Measurements from ENCODE around the gene NKAIN1. TPM values are rescaled to one million over a fixed set of nuclear protein-coding genes. Genes with fewer than 3 reads are reported as not detected.

Gene NKAIN1
- polyA plus RNA-seq, 3 donors, result not detected

DNA sequence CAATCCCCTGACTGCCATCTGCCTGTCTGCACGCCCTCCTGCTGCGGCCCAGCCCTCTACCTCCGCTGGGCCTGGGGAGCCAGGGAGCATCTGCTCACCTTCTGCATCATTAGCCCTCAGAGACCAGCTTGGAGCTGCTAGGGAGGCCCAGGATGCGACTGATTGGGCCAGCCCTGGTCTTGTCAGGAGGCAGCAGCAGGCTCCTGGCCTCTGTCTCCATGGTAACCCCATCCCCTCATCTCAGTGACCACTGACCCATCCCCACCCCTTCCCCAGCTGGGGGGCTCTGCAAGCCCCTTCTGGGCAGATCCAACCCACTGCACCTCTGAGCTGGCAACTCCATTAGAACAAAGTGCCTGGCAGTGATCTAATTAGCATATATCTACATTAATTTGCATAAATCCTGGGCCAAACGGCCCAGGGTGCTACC lies 37.7 kb downstream of the NKAIN1 start:
- no peak for DNase-seq
- Histone ChIP-seq H3K79me2 (ENCODE audit: insufficient read depth, low read length) (no peaks in the 10 kb centered on the region), H3K27me3 (ENCODE audit: control insufficient read depth in 2 of 2, insufficient read depth in 2 of 2, low read length in 2 of 2) (no peaks in the 10 kb centered on the region), H3K36me3 (replicated peaks in 1 of 2; ENCODE audit: control insufficient read depth in 1 of 2, insufficient read depth in 2 of 2, low read length in 2 of 2) (no peaks in the 10 kb centered on the region), H3K9ac (ENCODE audit: insufficient read depth, low read length, poor library complexity, severe bottlenecking) (no peak overlapping the region), H3K9me3 (replicated peaks in 1 of 2; ENCODE audit: control insufficient read depth in 1 of 2, insufficient read depth in 1 of 2, low read length in 2 of 2) (no peaks in the 10 kb centered on the region), H3K4me3 (replicated peaks in 1 of 3; ENCODE audit: low read depth in 2 of 3, low read length in 3 of 3) (no peak overlapping the region), H3K4me2 (replicated peaks; ENCODE audit: extremely low read depth, low read length, poor library complexity, severe bottlenecking) (no peak overlapping the region), H3K27ac (ENCODE audit: low read depth in 1 of 2, low read length in 2 of 2) (no peak overlapping the region), H4K20me1 (ENCODE audit: insufficient read depth, low read length) (no peaks in the 10 kb centered on the region), H3K4me1 (ENCODE audit: control insufficient read depth in 1 of 2, insufficient read depth in 2 of 2, low read length in 2 of 2) (no peaks in the 10 kb centered on the region), H2AFZ (ENCODE audit: insufficient read depth, low read depth, low read length, poor library complexity, severe bottlenecking) (no peak overlapping the region)
- no peak overlapping the region for H3K27ac Mint-ChIP-seq
- H3K9me3 Mint-ChIP-seq, result peaks cover 0 to 3% (median 0%) of the 10 kb centered on the region in 7 donors
- 98% methylated on average over 4 of the region's 5 CpGs for WGBS (ENCODE audit: insufficient coverage)
- H3K27me3 Mint-ChIP-seq (ENCODE audit: low read depth in 3 of 3), result peaks cover 0 to 2% (median 0%) of the 10 kb centered on the region in 3 donors
- H3K4me1 Mint-ChIP-seq, result no peaks in the 10 kb centered on the region
- intact Hi-C loops (cut with micrococcal nuclease), result no loop called here
- no peak for TF ChIP-seq CTCF (IDR thresholded peaks at IDR 0.05)
- no peak overlapping the region for H3K4me3 Mint-ChIP-seq
- no peaks in the 10 kb centered on the region for H3K36me3 Mint-ChIP-seq

- H3K4me1 ChIP-seq (ENCODE audit: control insufficient read depth in 1 of 2, insufficient read depth in 2 of 2, low read length in 2 of 2), result no peaks in the 10 kb centered on the region
These were observed 39.7 kb downstream of the NKAIN1 start for GRCh38 chr1:31199949-31200348.

More at GRCh38 chr1:31199949-31200348, 39.7 kb downstream of the NKAIN1 start:
- Histone ChIP-seq H3K27me3 (ENCODE audit: control insufficient read depth in 2 of 2, insufficient read depth in 2 of 2, low read length in 2 of 2) (no peaks in the 10 kb centered on the region), H3K36me3 (replicated peaks in 1 of 2; ENCODE audit: control insufficient read depth in 1 of 2, insufficient read depth in 2 of 2, low read length in 2 of 2) (no peaks in the 10 kb centered on the region), H3K9me3 (replicated peaks in 1 of 2; ENCODE audit: control insufficient read depth in 1 of 2, insufficient read depth in 1 of 2, low read length in 2 of 2) (no peaks in the 10 kb centered on the region), H3K4me2 (replicated peaks; ENCODE audit: extremely low read depth, low read length, poor library complexity, severe bottlenecking) (no peak overlapping the region), H3K4me3 (replicated peaks in 1 of 3; ENCODE audit: low read depth in 2 of 3, low read length in 3 of 3) (no peak overlapping the region), H3K9ac (ENCODE audit: insufficient read depth, low read length, poor library complexity, severe bottlenecking) (peak overlapping the region; percentile 4), H3K79me2 (ENCODE audit: insufficient read depth, low read length) (no peaks in the 10 kb centered on the region), H2AFZ (ENCODE audit: insufficient read depth, low read depth, low read length, poor library complexity, severe bottlenecking) (no peak overlapping the region), H3K27ac (ENCODE audit: low read depth in 1 of 2, low read length in 2 of 2) (no peak overlapping the region), H4K20me1 (ENCODE audit: insufficient read depth, low read length) (no peaks in the 10 kb centered on the region)
- Mint-ChIP-seq H3K4me3 (no peak overlapping the region), H3K27ac (no peak overlapping the region), H3K4me1 (no peaks in the 10 kb centered on the region), H3K9me3 (peaks cover 0 to 3% (median 0%) of the 10 kb centered on the region in 7 donors), H3K27me3 (ENCODE audit: low read depth in 3 of 3) (peaks cover 0 to 2% (median 2%) of the 10 kb centered on the region in 3 donors), H3K36me3 (no peaks in the 10 kb centered on the region)
- intact Hi-C loops (cut with micrococcal nuclease), result no loop called here
- TF ChIP-seq CTCF (IDR thresholded peaks at IDR 0.05), result no peak
- no peak for DNase-seq
- WGBS (ENCODE audit: insufficient coverage), result 83% methylated on average over 13 of the region's 22 CpGs

Measured in CD14-positive monocyte (primary cell).